Choroid plexus epithelial cell (primary cell): ENCODE results near the gene FOXP1.
A peak's percentile ranks its signal among the peaks of the same experiment; 100 is the strongest.

Experiments
- DNase-seq: peaks from one replicate; pipeline ENCODE4 v3.0.0-alpha.2; 2010; ENCODE audit warnings: low read depth
- H3K4me3 ChIP-seq: 2 replicates; pipeline ENCODE4 v1.5.1; 2011; ENCODE audit warnings: low read depth, mild to moderate bottlenecking, control low read depth, low read length, moderate library complexity
- CTCF ChIP-seq: conservative IDR thresholded peaks from 2 replicates; pipeline ENCODE4 v1.5.1; 2011; ENCODE audit warnings: low read depth, mild to moderate bottlenecking, control low read depth, inconsistent platforms, low read length, moderate library complexity

FOXP1 gene

GRCh38 chr3:71129611-71130431 is 453.7 kb downstream of the FOXP1 start:
- peak; percentile 70 for DNase-seq
- peak overlapping the region; percentile 68 for H3K4me3 ChIP-seq
- no peak for TF ChIP-seq CTCF

DNA sequence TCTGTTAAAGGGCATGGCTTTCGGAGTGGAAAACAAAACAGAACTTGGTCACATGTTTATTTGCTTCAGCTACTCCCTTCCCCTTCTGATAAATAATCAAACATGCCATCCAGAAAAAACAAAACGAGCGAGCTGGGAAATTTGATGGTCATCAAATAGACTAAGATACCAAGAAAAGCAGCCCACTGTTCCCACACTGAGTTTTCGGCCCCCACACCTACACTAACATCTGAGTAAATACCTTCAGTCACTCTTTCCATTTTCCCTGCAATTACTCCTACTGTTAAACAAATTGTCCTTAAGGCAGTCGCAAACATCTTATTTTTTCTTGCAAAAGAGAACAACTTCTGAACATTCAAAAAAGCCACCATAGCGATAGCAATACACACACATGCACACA is 454.6 kb downstream of the FOXP1 start:
- no peak for TF ChIP-seq CTCF
- peak overlapping the region; percentile 68 for H3K4me3 ChIP-seq
- peak; percentile 66 for DNase-seq

- peak; percentile 69 for DNase-seq
- peak overlapping the region; percentile 68 for H3K4me3 ChIP-seq
- no peak for TF ChIP-seq CTCF
These were observed 455.7 kb downstream of the FOXP1 start for GRCh38 chr3:71127844-71128243.

GRCh38 chr3:71127052-71127831 is 456.3 kb downstream of the FOXP1 start:
- no peak for TF ChIP-seq CTCF
- peak; percentile 96 for DNase-seq
- H3K4me3 ChIP-seq, result peak overlapping the region; percentile 68

GRCh38 chr3:71125738-71126137 is 457.8 kb downstream of the FOXP1 start:
- no peak for TF ChIP-seq CTCF
- no peak overlapping the region for H3K4me3 ChIP-seq
- DNase-seq, result no peak

- no peak for TF ChIP-seq CTCF
- no peak for DNase-seq
- no peak overlapping the region for H3K4me3 ChIP-seq
These were observed 459.5 kb downstream of the FOXP1 start for GRCh38 chr3:71124048-71124447.

- H3K4me3 ChIP-seq, result no peak overlapping the region
- DNase-seq, result no peak
- TF ChIP-seq CTCF, result no peak
These were observed 460.9 kb downstream of the FOXP1 start for GRCh38 chr3:71122641-71123040.
